NCI-H1105 treated with DMSO at 0.1 percent for 48 hours (cell line): ENCODE data around the gene CALHM5.
A peak's percentile ranks its signal among the peaks of the same experiment; 100 is the strongest.

ENCODE experiments used
- DNase-seq: peaks from one replicate; lab custom pipeline; 2025; lab: John Stamatoyannopoulos, UW

CALHM5 gene

GRCh38 chr6:116508527-116508926 is 2.9 kb upstream of the CALHM5 start:
- DNase-seq: no peak

GRCh38 chr6:116512111-116512559 is 696 bp downstream of the CALHM5 start:
- no peak for DNase-seq

- no peak for DNase-seq
Measured at GRCh38 chr6:116512734-116513133, 1.3 kb downstream of the CALHM5 start.

- DNase-seq: no peak
Measured at GRCh38 chr6:116513224-116513875, 1.9 kb downstream of the CALHM5 start.

- no peak for DNase-seq
Measured at GRCh38 chr6:116514111-116514510, 2.7 kb downstream of the CALHM5 start.

GRCh38 chr6:116515141-116515540 is 3.7 kb downstream of the CALHM5 start:
- DNase-seq: no peak

- DNase-seq: no peak
Measured at GRCh38 chr6:116518621-116519368, 7.4 kb downstream of the CALHM5 start.

GRCh38 chr6:116522896-116523295 is 11.5 kb downstream of the CALHM5 start:
- DNase-seq: no peak

GRCh38 chr6:116524236-116524635 is 12.8 kb downstream of the CALHM5 start:
- DNase-seq: no peak

GRCh38 chr6:116528133-116528532 is 16.7 kb downstream of the CALHM5 start:
- DNase-seq: peak; percentile 37

GRCh38 chr6:116528780-116529179 is 17.3 kb downstream of the CALHM5 start:
- no peak for DNase-seq

GRCh38 chr6:116529466-116530290 is 18.2 kb downstream of the CALHM5 start:
- DNase-seq: no peak

- peak; percentile 97 for DNase-seq
Measured at GRCh38 chr6:116530436-116530835, 19.0 kb downstream of the CALHM5 start.

- peak; percentile 66 for DNase-seq
Measured at GRCh38 chr6:116531675-116532570, 20.5 kb downstream of the CALHM5 start.

- DNase-seq: no peak
Measured at GRCh38 chr6:116533233-116533957, 22.0 kb downstream of the CALHM5 start.

- no peak for DNase-seq
Measured at GRCh38 chr6:116535109-116535508, 23.7 kb downstream of the CALHM5 start.

- peak; percentile 71 for DNase-seq
Measured at GRCh38 chr6:116536216-116536621, 24.8 kb downstream of the CALHM5 start.

- no peak for DNase-seq
Measured at GRCh38 chr6:116542426-116542825, 31.0 kb downstream of the CALHM5 start.

- DNase-seq: peak; percentile 31
Measured at GRCh38 chr6:116543149-116543548, 31.7 kb downstream of the CALHM5 start.

- DNase-seq: no peak
Measured at GRCh38 chr6:116545651-116546050, 34.2 kb downstream of the CALHM5 start, which contains the start of gene TRAPPC3L. TRAPPC3L (minus strand) TSS chr6:116545684; CDS start chr6:116545514, 170 bp downstream.

- no peak for DNase-seq
Measured at GRCh38 chr6:116547358-116547757, 35.9 kb downstream of the CALHM5 start.
